CD14-positive monocyte (primary cell): ENCODE data around the gene B4GALNT3. TPM values are rescaled to one million over a fixed set of nuclear protein-coding genes. Genes with fewer than 3 reads are reported as not detected.

Experiments used
- DNase-seq, 3 donors: peaks; one replicate each; pipeline ENCODE4 v3.0.0-alpha.2; 2011 to 2022
- H2AFZ ChIP-seq: 2 replicates; pipeline ENCODE4 v1.6.0; 2012; ENCODE audit warnings: mild to moderate bottlenecking, low read depth, low read length, inconsistent platforms; ENCODE audit not compliant: insufficient read depth, poor library complexity, severe bottlenecking
- H3K27ac ChIP-seq, 2 donors: 1 replicate in 1 of 2; 2 replicates in 1 of 2; pipeline ENCODE4 v1.5.1; 2012 to 2013; ENCODE audit warnings: low read length in 2 of 2, control low read depth in 1 of 2, inconsistent platforms in 1 of 2, low read depth in 1 of 2, mild to moderate bottlenecking in 1 of 2
- H3K27me3 ChIP-seq, 2 donors: one replicate each; pipeline versions ENCODE4 v1.6.0 to v1.6.1; 2011 to 2013; ENCODE audit warnings: low read length in 2 of 2; ENCODE audit not compliant: control insufficient read depth in 2 of 2, insufficient read depth in 2 of 2
- H3K36me3 ChIP-seq, 2 donors: replicated peaks in 1 of 2; 1 replicate in 1 of 2; 2 replicates in 1 of 2; pipeline versions ENCODE4 v1.5.1 to v1.6.1; 2012 to 2013; ENCODE audit warnings: low read length in 2 of 2, control low read depth in 1 of 2, inconsistent platforms in 1 of 2, mild to moderate bottlenecking in 1 of 2; ENCODE audit not compliant: insufficient read depth in 2 of 2, control insufficient read depth in 1 of 2
- H3K4me1 ChIP-seq, 2 donors: 1 replicate in 1 of 2; 2 replicates in 1 of 2; pipeline versions ENCODE4 v1.5.1 to v1.6.1; 2012 to 2013; ENCODE audit warnings: low read length in 2 of 2, control low read depth in 1 of 2, inconsistent platforms in 1 of 2, mild to moderate bottlenecking in 1 of 2, moderate library complexity in 1 of 2; ENCODE audit not compliant: insufficient read depth in 2 of 2, control insufficient read depth in 1 of 2
- H3K4me2 ChIP-seq: replicated peaks from 2 replicates; pipeline ENCODE3; 2012; ENCODE audit warnings: low read length, moderate library complexity, mild to moderate bottlenecking; ENCODE audit not compliant: poor library complexity, severe bottlenecking; ENCODE audit errors: extremely low read depth
- H3K4me3 ChIP-seq, 3 experiments: fragments of 200-600 bp in 1 of 3; sonication (generic) in 1 of 3; replicated peaks in 1 of 3; 1 replicate in 2 of 3; 2 replicates in 1 of 3; pipeline ENCODE4 v1.5.1; 2011 to 2013; ENCODE audit warnings: low read length in 3 of 3, mild to moderate bottlenecking in 3 of 3, control low read depth in 2 of 3, low read depth in 2 of 3, inconsistent platforms in 1 of 3, moderate library complexity in 1 of 3
- H3K79me2 ChIP-seq: 2 replicates; pipeline ENCODE4 v1.6.0; 2012; ENCODE audit warnings: mild to moderate bottlenecking, control low read depth, inconsistent platforms, low read length, moderate library complexity; ENCODE audit not compliant: insufficient read depth
- H3K9ac ChIP-seq: 2 replicates; pipeline ENCODE4 v1.6.0; 2017; ENCODE audit warnings: low read length, mild to moderate bottlenecking; ENCODE audit not compliant: insufficient read depth, poor library complexity, severe bottlenecking
- H3K9me3 ChIP-seq, 2 donors: replicated peaks in 1 of 2; 1 replicate in 1 of 2; 2 replicates in 1 of 2; pipeline versions ENCODE4 v1.5.1 to v1.6.1; 2012 to 2013; ENCODE audit warnings: low read length in 2 of 2, control low read depth in 1 of 2; ENCODE audit not compliant: control insufficient read depth in 1 of 2, insufficient read depth in 1 of 2
- H4K20me1 ChIP-seq: 2 replicates; pipeline ENCODE4 v1.6.0; 2012; ENCODE audit warnings: mild to moderate bottlenecking, low read length, control low read depth, moderate library complexity; ENCODE audit not compliant: insufficient read depth
- H3K27ac Mint-ChIP-seq, 7 donors: one replicate each; pipeline ENCODE4 v1.8.0; 2020; ENCODE audit warnings: mild to moderate bottlenecking in 7 of 7, mixed read lengths in 7 of 7, moderate library complexity in 6 of 7, inconsistent platforms in 2 of 7
- H3K27me3 Mint-ChIP-seq, 3 donors: one replicate each; pipeline ENCODE4 v1.8.0; 2021 to 2022; ENCODE audit warnings: low read depth in 3 of 3, mild to moderate bottlenecking in 3 of 3, mixed read lengths in 3 of 3, moderate library complexity in 3 of 3, inconsistent platforms in 1 of 3
- H3K36me3 Mint-ChIP-seq, 2 donors: one replicate each; pipeline ENCODE4 v1.8.0; 2020; ENCODE audit warnings: mixed read lengths in 2 of 2, inconsistent platforms in 1 of 2, mild to moderate bottlenecking in 1 of 2
- H3K4me1 Mint-ChIP-seq: one replicate; pipeline ENCODE4 v1.8.0; 2020; ENCODE audit warnings: mild to moderate bottlenecking, mixed read lengths
- H3K4me3 Mint-ChIP-seq, 2 donors: one replicate each; pipeline ENCODE4 v1.8.0; 2020; ENCODE audit warnings: mild to moderate bottlenecking in 2 of 2, mixed read lengths in 2 of 2, moderate library complexity in 1 of 2
- H3K9me3 Mint-ChIP-seq, 7 donors: one replicate each; pipeline ENCODE4 v1.8.0; 2020 to 2022; ENCODE audit warnings: mixed read lengths in 7 of 7, mild to moderate bottlenecking in 6 of 7, moderate library complexity in 6 of 7, inconsistent platforms in 2 of 7
- CTCF ChIP-seq: fragments of 200-600 bp; IDR thresholded peaks from one replicate; pipeline ENCODE4 v1.8.0; 2022; ENCODE audit warnings: antibody characterized with exemption, mild to moderate bottlenecking
- WGBS: methylation state at CpG from one replicate; pipeline ENCODE4 v1.1.5; 2013; ENCODE audit warnings: missing lambda C conversion rate; ENCODE audit not compliant: insufficient coverage; 5-methylcytosine and 5-hydroxymethylcytosine counted together
- intact Hi-C, 2 donors: fragments of 100-400 bp; cut with micrococcal nuclease; formaldehyde crosslinking; loops; one replicate each; pipeline versions ENCODE4 v1.15.0 to v1.15.1; 2023
- polyA plus RNA-seq, 3 donors: library from polyadenylated mRNA; depleted of rRNA in 1 of 3; unstranded in 2 of 3; stranded (reverse) in 1 of 3; fragments of 300-500 nt in 2 of 3; fragments of >200 nt in 1 of 3; fragmentation: Illumina TruSeq in 2 of 3; gene quantifications; 1 replicate in 2 of 3; 2 replicates in 1 of 3; pipeline ENCODE4 v1.2.3, GENCODE V29; 2012 to 2021

Gene B4GALNT3
- polyA plus RNA-seq, 3 donors = 0.09 to 0.10 TPM; not detected in 1

- 37% methylated on average over 2 of the region's 13 CpGs for WGBS
- Mint-ChIP-seq H3K27me3 (peaks cover 0 to 1% (median 0%) of the 10 kb centered on the region in 3 donors), H3K36me3 (peaks cover 10 to 23% of the 10 kb centered on the region in 2 donors), H3K27ac (no peak overlapping the region), H3K9me3 (peaks cover 0 to 2% (median 0%) of the 10 kb centered on the region in 7 donors), H3K4me1 (peaks cover 37% of the 10 kb centered on the region), H3K4me3 (no peak overlapping the region)
- Histone ChIP-seq H3K9me3 (no peaks in the 10 kb centered on the region), H3K79me2 (no peaks in the 10 kb centered on the region), H3K27ac (no peak overlapping the region), H3K9ac (no peak overlapping the region), H2AFZ (no peak overlapping the region), H3K4me1 (peaks cover 25 to 31% of the 10 kb centered on the region in 2 donors), H3K4me3 (no peak overlapping the region), H3K27me3 (no peaks in the 10 kb centered on the region), H4K20me1 (no peaks in the 10 kb centered on the region), H3K36me3 (no peaks in the 10 kb centered on the region), H3K4me2 (no peak overlapping the region)
- no peak for DNase-seq
- intact Hi-C loops = no loop called here
- TF ChIP-seq CTCF = no peak
Observed at GRCh38 chr12:597926-598568, 138.3 kb downstream of the B4GALNT3 start.

- Mint-ChIP-seq H3K27ac (no peak overlapping the region), H3K4me1 (peaks cover 24% of the 10 kb centered on the region), H3K9me3 (peaks cover 0 to 2% (median 0%) of the 10 kb centered on the region in 7 donors), H3K36me3 (peaks cover 16 to 35% of the 10 kb centered on the region in 2 donors), H3K4me3 (no peak overlapping the region), H3K27me3 (no peaks in the 10 kb centered on the region)
- TF ChIP-seq CTCF = no peak
- no peak overlapping the region for H3K4me3 ChIP-seq
- H3K79me2 ChIP-seq = no peaks in the 10 kb centered on the region
- H2AFZ ChIP-seq = no peak overlapping the region
- intact Hi-C loops = no loop called here
- peaks cover 11 to 16% of the 10 kb centered on the region in 2 donors for H3K4me1 ChIP-seq
- no peak overlapping the region for H3K4me2 ChIP-seq
- H3K36me3 ChIP-seq = no peaks in the 10 kb centered on the region
- no peak overlapping the region for H3K27ac ChIP-seq
- no peaks in the 10 kb centered on the region for H4K20me1 ChIP-seq
- no peak for DNase-seq
- H3K9me3 ChIP-seq = no peaks in the 10 kb centered on the region
- H3K9ac ChIP-seq = no peak overlapping the region
- 96% methylated on average over 13 of the region's 13 CpGs for WGBS
- H3K27me3 ChIP-seq = no peaks in the 10 kb centered on the region
Observed at GRCh38 chr12:599756-600155, 140.0 kb downstream of the B4GALNT3 start.
